Amniotic epithelial cell (primary cell): Measurements from ENCODE around the gene BCL2A1.
"Not testable (repeated sequence)": the region's sequence is repeated elsewhere in the genome, so short reads cannot be mapped to it uniquely, and the experiment has no call there.

Experiments used
- DNase-seq: peaks from one replicate; pipeline ENCODE4 v3.0.0-alpha.2; 2010; ENCODE audit warnings: low read depth

Gene BCL2A1

DNA sequence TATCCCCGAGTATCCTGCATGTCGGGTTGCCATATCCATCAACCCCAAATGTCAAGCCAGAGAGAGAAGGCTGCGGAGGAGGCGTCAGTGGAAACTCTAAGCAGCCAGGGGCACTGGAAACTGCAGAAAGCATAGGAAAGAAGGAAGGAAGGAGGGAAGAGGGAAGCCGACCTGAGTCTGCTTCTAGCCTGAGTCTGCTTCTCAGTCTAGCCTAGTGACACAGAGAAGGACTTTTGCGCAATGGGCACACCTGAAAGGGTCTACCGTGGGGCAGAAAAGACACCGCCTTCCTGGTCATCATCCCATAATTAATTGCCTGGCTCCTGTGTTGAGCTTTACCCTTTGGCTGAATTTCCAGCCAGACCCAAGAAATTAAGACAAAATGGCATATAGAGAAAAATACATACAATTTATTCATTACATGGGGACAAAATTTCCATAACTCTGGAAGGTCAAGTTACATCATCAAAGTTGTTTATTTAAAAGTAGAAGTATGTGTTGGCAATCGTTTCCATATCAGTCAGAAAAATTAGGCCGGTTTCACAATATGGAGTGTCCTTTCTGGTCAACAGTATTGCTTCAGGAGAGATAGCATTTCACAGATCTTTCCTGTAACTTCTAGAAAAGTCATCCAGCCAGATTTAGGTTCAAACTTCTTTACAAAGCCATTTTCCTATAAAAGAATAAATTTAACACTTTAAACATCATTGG lies 10.3 kb downstream of the BCL2A1 start:
- peak; percentile 83 for DNase-seq

DNA sequence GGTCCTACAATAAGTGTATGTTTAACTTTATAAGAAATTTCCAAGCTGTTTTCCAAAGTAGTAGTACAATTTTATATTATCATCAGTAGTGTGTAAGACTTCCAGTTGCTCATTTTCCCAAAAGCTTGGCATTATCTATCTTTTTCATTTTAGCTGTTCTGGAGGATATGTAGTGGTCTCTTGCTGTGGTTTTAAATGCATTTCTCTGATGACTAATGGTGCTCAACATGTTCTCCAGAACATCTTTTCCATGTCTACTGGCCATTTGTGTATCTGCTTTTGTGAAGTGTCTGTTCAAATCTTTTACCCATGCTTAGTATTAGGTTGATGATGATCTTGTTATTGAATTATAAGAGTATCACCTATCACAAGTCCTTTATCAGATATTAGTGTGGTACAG lies 13.3 kb downstream of the BCL2A1 start:
- peak; percentile 85 for DNase-seq

DNA sequence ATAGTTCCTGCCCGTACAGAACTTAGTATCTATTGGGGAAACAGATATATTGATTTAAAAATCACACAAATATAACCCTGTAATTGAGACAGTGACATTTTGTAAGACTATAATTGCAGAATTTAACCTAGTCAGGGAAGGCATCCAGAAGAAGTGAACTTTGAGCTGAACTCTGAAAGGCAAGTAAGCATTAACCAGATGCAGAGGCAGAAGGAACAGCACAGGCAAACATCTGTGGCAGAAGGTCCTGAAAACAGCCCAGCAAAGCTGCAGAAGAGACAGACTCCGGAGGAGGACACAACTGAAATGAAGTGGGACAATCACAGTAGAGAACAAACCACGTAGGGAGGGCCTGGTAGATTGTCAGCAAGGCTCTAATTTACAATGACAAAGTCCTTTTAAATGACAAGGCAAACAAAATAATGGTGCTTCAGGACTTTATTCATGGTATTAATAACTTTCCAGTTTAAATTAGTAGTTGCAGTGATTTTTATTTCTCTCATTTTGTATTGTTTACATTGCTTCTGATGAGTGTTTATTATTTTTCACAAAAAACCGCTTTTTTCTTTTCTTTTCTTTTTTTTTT lies 14.5 kb downstream of the BCL2A1 start:
- no peak for DNase-seq

DNA sequence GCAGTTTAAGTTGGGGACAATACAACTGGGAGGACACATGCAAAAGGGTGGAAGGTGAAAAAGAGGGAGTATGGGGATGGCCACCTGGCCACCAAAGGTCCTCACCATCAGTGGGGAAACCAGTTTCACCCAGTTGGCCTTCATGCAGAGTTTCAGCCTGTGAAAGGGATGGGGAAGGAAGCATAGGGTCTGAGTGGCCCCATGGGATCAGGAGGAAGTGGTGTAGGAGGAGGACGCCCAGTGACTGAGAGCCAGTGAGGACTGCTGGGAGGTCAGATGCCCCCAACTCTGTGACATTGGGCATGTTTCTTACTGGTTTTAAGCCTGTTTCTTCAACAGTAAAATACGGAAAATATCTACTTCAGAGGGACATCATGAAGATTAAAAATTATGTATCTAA lies 16.3 kb downstream of the BCL2A1 start:
- DNase-seq = no peak

DNA sequence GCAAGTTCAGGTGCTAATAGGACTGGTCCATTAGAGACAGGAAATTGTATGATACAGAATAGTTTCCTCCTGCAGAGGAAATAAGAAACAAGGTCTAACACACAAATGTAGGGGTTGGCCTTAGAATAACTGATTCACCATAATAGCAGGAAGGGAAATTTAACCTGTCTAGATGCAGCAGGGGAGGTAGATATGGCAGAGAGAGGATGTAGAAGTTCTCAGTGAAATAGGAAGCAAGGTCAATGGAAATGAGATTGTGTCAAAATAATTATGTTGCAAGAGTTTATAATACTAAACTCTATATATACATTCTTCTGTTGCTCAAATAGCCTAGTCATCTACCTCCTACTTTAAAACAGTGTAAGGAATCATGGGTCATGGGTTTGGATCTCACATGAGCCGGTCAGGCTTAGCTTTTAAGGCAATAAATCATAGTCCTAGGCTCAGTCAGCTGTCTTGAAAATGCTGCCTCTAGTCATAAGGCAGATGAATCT lies 17.0 kb downstream of the BCL2A1 start:
- DNase-seq = peak; percentile 83

DNA sequence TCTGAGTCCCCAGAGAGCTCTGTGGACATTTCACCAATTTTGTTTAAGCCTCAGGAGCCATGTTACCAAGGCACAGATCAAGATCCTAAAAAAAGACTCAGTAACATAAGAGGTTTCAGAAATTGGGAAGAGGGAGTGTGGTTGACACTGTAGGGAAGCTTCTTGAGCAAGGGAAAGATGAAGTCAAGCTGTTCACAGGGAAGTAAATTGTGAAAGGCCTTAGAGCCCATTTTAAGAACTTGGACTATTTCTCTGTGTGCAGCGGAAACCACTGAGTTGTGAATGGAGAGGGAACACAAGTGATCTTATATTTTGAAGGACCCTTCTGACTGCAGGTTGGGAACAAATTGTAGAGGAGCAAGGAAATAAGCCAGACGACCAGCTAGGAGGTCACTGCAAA lies 18.7 kb downstream of the BCL2A1 start:
- no peak for DNase-seq

DNA sequence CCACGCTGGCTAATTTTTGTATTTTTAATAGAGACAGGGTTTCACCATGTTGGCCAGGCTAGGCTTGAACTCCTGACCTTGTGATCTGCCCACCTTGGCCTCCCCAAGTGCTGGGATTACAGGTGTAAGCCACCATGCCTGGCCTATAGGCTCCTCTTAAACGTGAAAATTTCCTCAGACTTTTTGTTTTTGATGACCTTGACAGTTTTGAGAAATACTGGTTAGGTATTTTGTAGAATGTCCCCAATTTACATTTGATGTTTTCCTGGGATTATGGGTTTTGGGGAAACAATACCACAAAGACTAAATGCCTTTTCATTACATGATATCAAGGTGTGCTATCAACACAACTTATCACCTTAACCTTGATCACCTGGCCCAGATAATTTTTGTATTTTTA lies 20.7 kb downstream of the BCL2A1 start:
- no peak for DNase-seq

DNA sequence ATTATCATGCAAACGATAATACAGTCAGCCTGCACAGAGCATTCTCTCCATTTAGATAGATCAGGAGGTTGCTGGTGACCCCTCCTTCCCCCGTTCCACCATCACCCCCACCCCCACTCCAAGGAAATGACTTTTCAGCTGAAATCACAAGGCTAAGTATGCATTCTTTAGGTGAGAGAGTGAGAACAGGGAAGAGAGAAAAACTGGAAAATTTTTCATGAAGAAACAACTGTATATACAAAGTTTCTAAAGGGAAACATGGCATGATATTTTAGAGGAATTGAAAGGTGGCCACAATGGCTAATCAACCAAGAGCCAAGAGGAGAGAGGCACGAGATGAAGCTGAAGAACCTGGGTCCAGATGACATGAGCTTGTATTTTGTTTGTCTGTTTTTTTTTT lies 22.2 kb downstream of the BCL2A1 start:
- DNase-seq = no peak

DNA sequence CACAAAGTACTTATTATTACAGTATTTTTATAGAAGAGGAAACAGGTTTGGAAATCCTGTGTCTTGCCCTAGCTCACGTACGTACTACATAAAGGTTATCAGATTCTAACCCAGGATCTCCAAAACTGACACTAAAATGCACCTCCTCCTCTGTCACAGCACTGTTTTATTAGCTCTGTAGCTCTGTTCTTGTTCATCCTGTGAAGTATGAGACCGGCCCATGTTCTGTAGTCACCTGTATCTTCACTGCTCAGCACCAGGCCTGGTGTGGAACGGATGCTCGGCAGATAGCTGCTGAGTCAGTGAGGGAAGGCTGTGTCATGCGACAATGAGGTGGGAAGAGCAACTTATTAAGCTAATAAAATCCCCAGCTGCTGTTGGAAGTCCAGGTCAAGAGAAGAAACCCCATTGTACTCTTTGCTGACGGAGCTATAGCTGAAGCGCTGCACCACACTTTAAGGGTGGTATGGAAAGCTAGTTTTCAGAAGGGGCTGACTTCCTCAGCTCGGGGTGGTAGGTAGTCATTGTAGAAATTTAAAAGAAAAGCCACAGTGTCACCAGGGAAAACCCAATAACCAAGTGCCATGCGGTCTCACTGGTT lies 22.8 kb downstream of the BCL2A1 start:
- no peak for DNase-seq

DNA sequence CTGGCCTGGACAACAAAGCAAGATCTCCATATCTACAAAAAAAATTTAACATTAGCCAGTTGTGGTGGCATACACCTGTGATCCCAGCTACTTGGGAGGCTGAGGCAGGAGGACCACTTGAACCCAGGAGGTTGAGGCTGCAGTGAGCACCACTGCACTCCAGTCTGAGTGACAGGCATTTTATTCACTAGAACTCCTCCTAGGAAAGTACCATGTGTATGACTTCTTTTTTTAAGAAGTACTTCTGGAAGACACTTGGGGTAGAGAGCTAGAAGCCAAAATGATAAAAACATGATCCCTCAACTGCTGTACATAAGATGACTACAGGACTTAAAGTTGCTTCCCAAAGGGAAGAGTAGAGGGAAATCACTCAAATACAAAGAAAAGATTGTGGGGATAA lies 24.0 kb downstream of the BCL2A1 start:
- no peak for DNase-seq

DNA sequence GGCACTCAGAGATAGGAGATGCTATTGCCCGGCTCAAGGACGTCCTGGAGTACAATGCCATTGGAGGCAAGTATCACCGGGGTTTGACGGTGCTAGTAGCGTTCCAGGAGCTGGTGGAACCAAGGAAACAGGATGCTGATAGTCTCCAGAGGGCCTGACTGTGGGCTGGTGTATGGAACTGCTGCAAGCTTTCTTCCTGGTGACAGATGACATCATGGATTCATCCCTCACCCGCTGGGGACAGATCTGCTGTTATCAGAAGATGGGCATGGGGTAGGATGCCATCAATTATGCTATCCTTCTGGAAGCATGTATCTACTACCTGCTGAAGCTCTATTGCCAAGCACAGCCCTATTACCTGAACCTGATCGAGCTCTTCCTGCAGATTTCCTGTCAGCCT lies 26.4 kb downstream of the BCL2A1 start:
- no peak for DNase-seq

DNA sequence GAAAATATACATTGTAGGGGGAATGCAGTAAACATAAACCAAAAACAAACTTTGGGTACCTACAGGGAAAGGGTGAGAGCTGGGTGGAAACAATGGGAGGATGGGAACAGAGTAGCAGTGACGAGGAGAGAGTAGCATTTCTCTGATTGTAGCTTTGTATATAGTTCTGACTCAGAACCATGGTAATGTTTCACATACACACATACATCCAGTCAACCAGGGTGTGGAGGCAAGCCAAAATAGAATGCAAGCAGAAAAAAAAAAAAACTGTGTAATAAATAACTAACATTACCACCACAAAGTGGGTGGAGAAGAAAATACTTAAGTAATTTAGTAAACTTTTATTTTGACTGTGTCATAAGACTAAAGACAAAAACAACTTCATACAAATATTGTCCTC lies 27.2 kb downstream of the BCL2A1 start:
- DNase-seq = peak; percentile 85

DNA sequence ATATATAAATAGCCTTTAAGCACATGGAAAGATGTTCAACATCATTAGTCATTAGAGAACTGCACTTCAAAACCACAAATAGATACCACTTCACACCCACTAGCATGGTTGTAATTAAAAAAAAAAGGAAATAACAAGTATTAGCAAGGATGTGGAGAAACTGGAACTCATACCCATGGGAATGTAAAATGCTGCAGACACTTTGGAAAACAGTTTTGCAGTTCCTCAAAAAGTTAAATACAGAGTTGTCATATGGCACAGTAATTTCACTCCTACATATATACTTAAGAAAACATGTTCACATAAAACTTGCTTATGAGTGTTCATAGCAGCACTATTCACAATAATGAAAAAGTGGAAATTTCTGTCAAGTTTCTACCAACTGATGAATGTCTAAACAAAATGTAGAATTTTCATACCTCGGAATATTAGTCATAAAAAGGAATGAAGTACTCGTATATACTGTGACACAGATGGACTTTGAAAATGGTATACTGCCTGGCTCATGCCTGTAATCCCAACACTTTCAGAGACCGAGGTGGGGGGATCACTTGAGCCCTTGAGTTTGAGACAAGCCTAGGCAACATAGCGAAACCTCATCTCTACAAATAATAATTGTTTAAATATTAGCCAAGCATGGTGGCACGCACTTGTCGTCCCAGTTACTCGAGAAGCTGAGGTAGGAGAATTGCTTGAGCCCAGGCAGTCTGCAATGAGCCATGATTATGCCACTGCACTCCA lies 28.1 kb downstream of the BCL2A1 start:
- DNase-seq = peak; percentile 71

DNA sequence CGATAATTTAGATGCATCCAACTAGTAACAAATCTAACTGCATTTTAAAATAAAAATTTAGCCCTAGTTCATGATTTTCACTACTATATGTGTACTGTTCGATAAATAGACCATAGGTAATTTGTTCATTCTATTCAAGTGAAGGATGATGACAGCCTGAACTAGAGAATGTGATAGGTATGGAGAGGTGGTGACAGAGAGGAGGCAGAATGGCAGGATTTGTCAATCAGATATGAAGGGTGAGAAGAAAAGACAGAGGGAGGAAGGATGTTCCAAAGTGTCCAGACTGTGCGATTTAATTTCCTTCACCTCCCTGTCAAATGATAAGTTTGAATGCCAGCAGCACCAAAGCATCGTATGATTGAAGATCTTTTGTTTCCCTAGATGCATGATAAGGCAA lies 31.6 kb downstream of the BCL2A1 start:
- DNase-seq = no peak

DNA sequence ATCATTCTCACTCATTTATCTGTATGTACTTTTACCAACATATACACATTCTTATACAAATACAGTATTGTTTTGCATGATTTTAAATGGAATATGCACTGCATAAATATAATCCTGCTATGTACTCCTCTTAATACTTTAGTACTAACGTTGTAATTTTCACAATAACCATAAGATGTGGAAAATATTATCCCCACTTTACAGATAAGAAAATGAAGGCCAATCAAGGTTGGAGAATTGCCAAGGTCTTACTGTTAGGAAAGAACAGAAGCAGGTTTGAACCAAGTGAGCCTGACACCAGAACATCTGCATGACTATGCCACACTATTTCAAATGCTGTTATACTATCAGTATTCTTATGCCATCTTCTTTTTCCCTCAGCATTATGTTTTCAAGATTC lies 32.9 kb downstream of the BCL2A1 start:
- no peak for DNase-seq

DNA sequence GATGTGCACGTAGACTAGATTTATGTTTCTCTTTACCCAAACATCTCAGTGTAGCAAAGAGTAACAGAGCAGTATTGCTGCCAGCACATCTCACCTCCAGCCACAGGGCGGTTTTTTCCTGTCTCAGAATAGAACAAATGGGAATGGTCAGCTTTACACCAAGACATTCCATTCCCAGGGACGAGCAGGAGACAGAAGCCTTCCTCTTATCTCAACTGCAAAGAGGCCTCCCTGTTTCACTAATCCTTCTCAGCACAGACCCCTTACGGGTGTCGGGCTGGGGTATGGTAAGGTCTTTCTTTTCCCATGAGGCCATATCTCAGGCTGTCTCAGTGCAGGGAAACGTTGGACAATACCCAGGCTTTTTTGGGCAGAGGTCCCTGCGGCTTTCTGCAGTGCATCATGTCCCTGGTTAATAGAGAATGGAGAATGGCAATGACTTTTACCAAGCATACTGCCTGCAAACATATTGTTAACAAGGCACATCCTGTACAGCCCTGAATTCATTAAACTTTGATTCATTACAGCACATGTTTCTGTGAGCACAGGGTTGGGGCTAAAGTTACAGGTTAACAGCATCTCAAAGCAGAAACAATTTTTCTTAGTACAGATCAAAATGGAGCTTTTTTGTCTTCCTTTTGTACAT lies 35.3 kb downstream of the BCL2A1 start:
- peak; percentile 95 for DNase-seq

DNA sequence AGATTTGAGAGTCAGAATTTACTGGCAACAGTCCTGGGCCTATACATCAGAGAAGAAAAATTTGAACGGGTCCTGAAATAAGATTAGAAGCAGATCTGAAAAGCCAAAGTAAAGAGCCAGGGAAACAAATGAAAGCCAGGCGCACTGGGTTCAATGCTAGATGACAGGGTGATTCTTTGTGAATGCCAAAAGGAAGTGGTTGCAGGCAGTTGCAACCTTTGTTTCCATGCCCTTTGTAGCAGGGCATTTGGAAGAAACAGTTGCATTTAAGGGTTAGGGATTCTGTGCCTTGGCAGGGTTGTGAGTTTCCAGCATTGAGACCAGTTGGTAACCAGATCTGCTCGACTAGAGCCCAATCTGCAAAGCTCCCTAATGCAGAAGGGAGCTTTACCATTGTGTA lies 37.8 kb downstream of the BCL2A1 start:
- no peak for DNase-seq

DNA sequence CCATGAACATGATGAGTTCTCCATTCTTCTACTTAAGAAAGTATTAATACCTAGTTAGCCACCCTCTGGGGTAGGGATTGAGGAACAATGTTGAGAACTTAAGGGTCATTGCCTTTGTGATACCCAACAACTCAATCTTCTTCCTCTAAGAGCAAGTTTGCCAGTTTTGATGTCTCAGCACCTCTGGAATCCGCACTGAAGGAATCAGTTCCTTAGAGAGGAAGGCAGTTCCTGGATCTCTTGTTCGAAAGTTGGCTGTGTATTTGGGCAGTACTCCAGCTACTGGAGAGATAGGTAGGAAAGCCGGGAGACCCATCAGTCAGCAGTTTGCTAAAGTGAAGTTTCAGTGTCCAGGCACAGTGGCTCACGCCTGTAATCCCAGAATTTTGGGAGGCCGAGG lies 38.5 kb downstream of the BCL2A1 start:
- DNase-seq = peak; percentile 50

DNA sequence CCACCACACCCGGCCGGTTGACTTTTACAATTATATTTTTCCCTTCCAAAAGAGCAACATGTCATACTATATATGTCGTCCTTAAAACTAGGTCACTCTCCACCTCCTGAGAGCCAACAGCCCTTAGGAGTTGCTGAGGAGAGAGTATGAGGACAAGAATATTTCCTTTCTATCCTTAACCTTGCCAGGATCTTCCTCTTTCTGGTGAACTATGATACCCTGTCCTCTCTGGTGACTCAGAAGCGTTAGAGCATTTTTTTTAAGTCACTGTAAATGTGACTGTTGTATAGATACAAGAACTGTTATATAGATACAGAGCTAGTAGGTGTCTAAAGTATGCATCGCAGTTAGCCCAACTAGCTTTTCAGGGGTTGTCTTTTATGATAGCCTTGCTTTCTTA lies 40.5 kb downstream of the BCL2A1 start:
- no peak for DNase-seq

DNA sequence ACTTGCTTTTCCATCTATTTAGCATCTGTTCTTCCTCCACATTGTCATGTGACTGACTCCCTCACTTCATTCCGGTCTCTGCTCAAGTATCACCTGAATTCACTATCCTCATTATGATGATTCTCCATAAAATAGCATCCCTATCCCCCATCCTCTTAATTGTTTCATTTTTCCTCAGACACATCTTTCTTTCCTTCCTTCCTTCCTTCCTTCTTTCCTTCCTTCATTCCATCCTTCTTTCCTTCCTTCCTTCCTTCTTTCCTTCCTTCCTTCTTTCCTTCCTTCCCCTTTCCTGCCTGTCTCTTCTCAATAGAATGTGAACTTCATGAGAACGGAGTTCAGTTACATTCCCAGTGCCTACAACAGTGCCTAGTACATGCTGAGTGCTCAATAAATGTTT lies 41.6 kb downstream of the BCL2A1 start:
- no peak for DNase-seq

DNA sequence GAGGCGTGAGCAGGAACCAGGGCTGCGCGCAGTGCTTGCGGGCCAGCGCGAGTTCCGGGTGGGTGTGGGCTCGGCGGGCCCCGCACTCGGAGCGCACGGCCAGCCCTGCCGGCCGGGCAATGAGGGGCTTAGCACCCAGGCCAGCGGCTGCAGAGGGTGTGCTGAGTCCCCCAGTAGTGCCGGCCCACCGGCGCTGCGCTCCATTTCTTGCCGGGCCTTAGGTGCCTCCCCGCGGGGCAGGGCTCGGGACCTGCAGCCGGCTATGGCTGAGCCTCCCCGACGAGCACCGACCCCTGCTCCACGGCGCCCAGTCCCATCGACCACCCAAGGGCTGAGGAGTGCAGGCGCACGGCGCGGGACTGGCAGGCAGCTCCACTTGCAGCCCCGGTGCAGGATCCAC lies 44.9 kb downstream of the BCL2A1 start:
- not testable (repeated sequence) for DNase-seq

DNA sequence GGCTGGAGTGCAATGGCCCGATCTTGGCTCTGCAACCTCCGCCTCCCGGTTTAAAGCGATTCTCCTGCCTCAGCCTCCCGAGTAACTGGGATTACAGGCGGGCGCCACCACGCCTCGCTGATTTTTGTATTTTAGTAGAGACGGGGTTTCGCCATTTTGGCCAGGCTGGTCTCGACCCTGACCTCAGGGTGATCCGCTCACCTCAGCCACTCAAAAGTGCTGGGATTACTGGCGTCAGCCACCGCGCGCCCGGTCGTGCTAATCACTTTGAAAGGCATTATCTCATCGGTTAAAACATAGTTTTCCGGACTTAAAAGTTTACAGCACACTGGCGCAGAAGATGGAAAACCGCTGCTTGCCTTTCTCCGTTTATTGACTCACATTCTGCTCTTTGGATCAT lies 46.6 kb downstream of the BCL2A1 start:
- DNase-seq = no peak
